Chondrocyte (in vitro differentiated cells): ENCODE data around the gene PRG3. TPM values are rescaled to one million over a fixed set of nuclear protein-coding genes. Genes with fewer than 3 reads are reported as not detected.

Experiments used
- DNase-seq: peaks from one replicate; pipeline ENCODE4 v3.0.0; 2021; ENCODE audit warnings: mixed read lengths, low spot score
- H3K27ac Mint-ChIP-seq: one replicate; pipeline ENCODE4 v1.8.0; 2021; ENCODE audit warnings: mild to moderate bottlenecking, moderate library complexity, mixed read lengths; ENCODE audit not compliant: unreplicated experiment
- H3K27me3 Mint-ChIP-seq: 2 replicates; pipeline ENCODE4 v1.8.0; 2021; ENCODE audit warnings: low read depth, mixed read lengths
- H3K36me3 Mint-ChIP-seq: 2 replicates; pipeline ENCODE4 v1.8.0; 2021; ENCODE audit warnings: low read depth, mixed read lengths
- H3K4me1 Mint-ChIP-seq: 2 replicates; pipeline ENCODE4 v1.8.0; 2021; ENCODE audit warnings: low read depth, mild to moderate bottlenecking, mixed read lengths
- H3K4me3 Mint-ChIP-seq: one replicate; pipeline ENCODE4 v1.8.0; 2021; ENCODE audit warnings: mild to moderate bottlenecking, moderate library complexity, mixed read lengths; ENCODE audit not compliant: unreplicated experiment
- H3K9me3 Mint-ChIP-seq: 2 replicates; pipeline ENCODE4 v1.8.0; 2021; ENCODE audit warnings: low read depth, mixed read lengths
- CTCF ChIP-seq: fragments of 200-600 bp; sonication (generic); IDR thresholded peaks from 2 replicates; pipeline ENCODE4 v1.5.0; 2021; ENCODE audit warnings: antibody characterized with exemption, mild to moderate bottlenecking, moderate library complexity
- total RNA-seq: library from RNA; stranded (reverse); gene quantifications from 3 replicates; pipeline ENCODE4 v1.2.1, GENCODE V29; 2021

PRG3 gene
- total RNA-seq, 1 donor from 2014 or later, result not detected

- Mint-ChIP-seq H3K4me1 (peaks cover 4% of the 10 kb centered on the region), H3K4me3 (no peak overlapping the region), H3K36me3 (no peaks in the 10 kb centered on the region), H3K9me3 (no peaks in the 10 kb centered on the region), H3K27ac (no peak overlapping the region), H3K27me3 (peaks cover 20% of the 10 kb centered on the region)
- no peak for TF ChIP-seq CTCF
- DNase-seq, result no peak
Measured at GRCh38 chr11:57358543-57358961, 22.4 kb downstream of the PRG3 start.

- Mint-ChIP-seq H3K9me3 (no peaks in the 10 kb centered on the region), H3K4me1 (peaks cover 4% of the 10 kb centered on the region), H3K36me3 (no peaks in the 10 kb centered on the region), H3K4me3 (no peak overlapping the region), H3K27ac (no peak overlapping the region), H3K27me3 (peaks cover 14% of the 10 kb centered on the region)
- no peak for DNase-seq
- no peak for TF ChIP-seq CTCF
Measured at GRCh38 chr11:57357856-57358255, 23.1 kb downstream of the PRG3 start.

- H3K36me3 Mint-ChIP-seq, result no peaks in the 10 kb centered on the region
- no peak overlapping the region for H3K27ac Mint-ChIP-seq
- H3K4me3 Mint-ChIP-seq, result no peak overlapping the region
- DNase-seq, result no peak
- peaks cover 4% of the 10 kb centered on the region for H3K4me1 Mint-ChIP-seq
- no peak for TF ChIP-seq CTCF
- no peaks in the 10 kb centered on the region for H3K9me3 Mint-ChIP-seq
- peaks cover 16% of the 10 kb centered on the region for H3K27me3 Mint-ChIP-seq
Measured at GRCh38 chr11:57357310-57357709, 23.6 kb downstream of the PRG3 start.

GRCh38 chr11:57356268-57356667 is 24.7 kb downstream of the PRG3 start:
- no peak for TF ChIP-seq CTCF
- no peak overlapping the region for H3K27ac Mint-ChIP-seq

GRCh38 chr11:57354699-57355098 is 26.3 kb downstream of the PRG3 start:
- Mint-ChIP-seq H3K27ac (no peak overlapping the region), H3K9me3 (peaks cover 5% of the 10 kb centered on the region), H3K4me1 (peaks cover 4% of the 10 kb centered on the region), H3K36me3 (peaks cover 2% of the 10 kb centered on the region), H3K27me3 (peaks cover 12% of the 10 kb centered on the region), H3K4me3 (no peak overlapping the region)
- no peak for TF ChIP-seq CTCF
- no peak for DNase-seq

More at GRCh38 chr11:57356268-57356667, 24.7 kb downstream of the PRG3 start:
- H3K9me3 Mint-ChIP-seq, result peaks cover 4% of the 10 kb centered on the region
- peaks cover 2% of the 10 kb centered on the region for H3K36me3 Mint-ChIP-seq
- DNase-seq, result no peak
- peaks cover 4% of the 10 kb centered on the region for H3K4me1 Mint-ChIP-seq
- peaks cover 12% of the 10 kb centered on the region for H3K27me3 Mint-ChIP-seq
- no peak overlapping the region for H3K4me3 Mint-ChIP-seq
